ENCODE measurements around the gene RAB37.

RAB37 gene

DNA sequence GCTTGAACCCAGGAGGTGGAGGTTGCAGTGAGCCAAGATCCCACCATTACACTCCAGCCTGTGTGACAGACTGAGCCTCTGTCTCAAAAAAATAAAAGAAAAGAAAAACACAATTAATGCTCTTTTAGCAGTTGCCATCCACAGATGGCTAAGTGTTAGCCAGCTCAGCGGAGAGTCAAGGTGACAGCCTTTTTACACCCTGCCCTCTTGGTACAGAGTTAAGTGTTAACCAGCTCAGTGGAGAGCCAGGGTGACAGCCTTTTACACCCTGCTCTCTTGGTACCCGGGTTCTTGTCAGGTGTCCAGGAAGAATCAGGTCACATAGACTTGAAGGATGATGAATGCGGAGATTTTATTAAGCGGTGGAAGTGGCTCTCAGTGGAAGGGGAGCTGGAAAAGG lies 16.6 kb upstream of the RAB37 start:
- DNase-seq (ENCODE audit: low read depth) = no peak
- TF ChIP-seq, protein P1, sequence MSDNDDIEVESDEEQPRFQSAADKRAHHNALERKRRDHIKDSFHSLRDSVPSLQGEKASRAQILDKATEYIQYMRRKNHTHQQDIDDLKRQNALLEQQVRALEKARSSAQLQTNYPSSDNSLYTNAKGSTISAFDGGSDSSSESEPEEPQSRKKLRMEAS (IDR thresholded peaks at IDR 0.05; ENCODE audit: low read depth, low read length) = no peak
- no peak for TF ChIP-seq POLR2A (IDR thresholded peaks at IDR 0.05; ENCODE audit: extremely low read depth, insufficient read length)
- TF ChIP-seq CTCF (IDR thresholded peaks at IDR 0.05; ENCODE audit: low read depth, low read length) = no peak
- no peak for TF ChIP-seq MYC (IDR thresholded peaks at IDR 0.05; ENCODE audit: low read depth, low read length)

GRCh38 chr17:74722782-74723181 lies 14.3 kb upstream of the RAB37 start:
- H3K4me3 ChIP-seq (ENCODE audit: low read depth, low read length) = no peak overlapping the region
- TF ChIP-seq MYC (IDR thresholded peaks at IDR 0.05; ENCODE audit: low read depth, low read length) = no peak
- TF ChIP-seq, protein P1 (IDR thresholded peaks at IDR 0.05; ENCODE audit: low read depth, low read length) = no peak
- no peak for TF ChIP-seq CTCF (IDR thresholded peaks at IDR 0.05; ENCODE audit: low read depth, low read length)
- no peak for TF ChIP-seq POLR2A (IDR thresholded peaks at IDR 0.05; ENCODE audit: extremely low read depth, insufficient read length)
- no peak for DNase-seq (ENCODE audit: low read depth)

More for the DNA sequence above, 16.6 kb upstream of the RAB37 start:
- H3K4me3 ChIP-seq (ENCODE audit: low read depth, low read length) = no peak overlapping the region

DNA sequence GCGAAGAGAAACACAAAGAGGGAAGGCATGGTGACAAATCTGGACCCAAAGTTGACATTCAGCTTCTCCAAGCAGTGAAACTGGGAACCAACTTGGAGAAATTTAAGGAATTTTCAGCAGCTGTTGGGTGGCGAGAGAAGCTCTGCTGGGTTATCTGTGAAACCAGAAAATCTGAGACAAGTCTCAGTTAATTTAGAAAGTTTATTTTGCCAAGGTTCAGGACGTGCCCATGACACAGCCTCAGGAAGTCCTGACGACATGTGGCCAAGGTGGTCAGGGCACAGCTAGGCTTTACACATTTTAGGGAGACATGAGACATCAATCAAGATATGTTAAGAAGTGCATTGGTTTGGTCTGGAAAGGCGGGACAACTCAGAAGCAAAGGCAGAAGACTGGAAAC lies 13.2 kb upstream of the RAB37 start:
- DNase-seq (ENCODE audit: low read depth) = no peak
- H3K4me3 ChIP-seq (ENCODE audit: low read depth, low read length) = no peak overlapping the region
- TF ChIP-seq CTCF (IDR thresholded peaks at IDR 0.05; ENCODE audit: low read depth, low read length) = no peak
- TF ChIP-seq, protein P1 (IDR thresholded peaks at IDR 0.05; ENCODE audit: low read depth, low read length) = no peak
- TF ChIP-seq POLR2A (IDR thresholded peaks at IDR 0.05; ENCODE audit: extremely low read depth, insufficient read length) = no peak
- no peak for TF ChIP-seq MYC (IDR thresholded peaks at IDR 0.05; ENCODE audit: low read depth, low read length)

DNA sequence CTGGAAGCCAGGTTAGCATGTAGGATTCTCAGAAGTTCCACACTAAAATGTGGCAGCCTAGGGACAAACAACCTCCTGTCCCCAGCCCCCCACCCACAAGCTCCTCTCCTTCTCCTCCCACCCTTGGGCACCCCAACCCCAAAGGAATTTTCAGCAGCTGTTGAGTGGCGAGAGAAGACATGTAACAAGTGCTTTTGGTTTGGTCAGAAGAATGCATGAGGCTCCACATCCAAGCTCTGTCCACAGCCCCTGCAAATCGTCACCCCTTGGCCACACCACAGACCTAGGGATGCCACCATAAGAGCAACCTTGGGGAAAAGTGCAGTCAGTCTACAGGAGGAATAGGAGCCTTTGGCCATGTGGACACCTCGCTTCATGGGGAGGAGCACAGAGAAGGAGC lies 11.9 kb upstream of the RAB37 start:
- TF ChIP-seq MYC (IDR thresholded peaks at IDR 0.05; ENCODE audit: low read depth, low read length) (no peak), POLR2A (IDR thresholded peaks at IDR 0.05; ENCODE audit: extremely low read depth, insufficient read length) (no peak), CTCF (IDR thresholded peaks at IDR 0.05; ENCODE audit: low read depth, low read length) (no peak)
- TF ChIP-seq, protein P1 (IDR thresholded peaks at IDR 0.05; ENCODE audit: low read depth, low read length) = no peak
- DNase-seq (ENCODE audit: low read depth) = no peak
- H3K4me3 ChIP-seq (ENCODE audit: low read depth, low read length) = no peak overlapping the region

GRCh38 chr17:74728033-74728701 lies 8.9 kb upstream of the RAB37 start:
- DNase-seq (ENCODE audit: low read depth) = no peak
- no peak overlapping the region for H3K4me3 ChIP-seq (ENCODE audit: low read depth, low read length)
- TF ChIP-seq CTCF (IDR thresholded peaks at IDR 0.05; ENCODE audit: low read depth, low read length) (no peak), MYC (IDR thresholded peaks at IDR 0.05; ENCODE audit: low read depth, low read length) (no peak), POLR2A (IDR thresholded peaks at IDR 0.05; ENCODE audit: extremely low read depth, insufficient read length) (no peak)
- TF ChIP-seq, protein P1 (IDR thresholded peaks at IDR 0.05; ENCODE audit: low read depth, low read length) = no peak

All from NB4 (cell line).